GM19240 (cell line): ENCODE results near the gene CNTN4.

Experiments used
- DNase-seq: peaks from one replicate; pipeline ENCODE4 v3.0.0; 2011; ENCODE audit warnings: low spot score; ENCODE audit not compliant: insufficient read length

The CNTN4 gene

DNA sequence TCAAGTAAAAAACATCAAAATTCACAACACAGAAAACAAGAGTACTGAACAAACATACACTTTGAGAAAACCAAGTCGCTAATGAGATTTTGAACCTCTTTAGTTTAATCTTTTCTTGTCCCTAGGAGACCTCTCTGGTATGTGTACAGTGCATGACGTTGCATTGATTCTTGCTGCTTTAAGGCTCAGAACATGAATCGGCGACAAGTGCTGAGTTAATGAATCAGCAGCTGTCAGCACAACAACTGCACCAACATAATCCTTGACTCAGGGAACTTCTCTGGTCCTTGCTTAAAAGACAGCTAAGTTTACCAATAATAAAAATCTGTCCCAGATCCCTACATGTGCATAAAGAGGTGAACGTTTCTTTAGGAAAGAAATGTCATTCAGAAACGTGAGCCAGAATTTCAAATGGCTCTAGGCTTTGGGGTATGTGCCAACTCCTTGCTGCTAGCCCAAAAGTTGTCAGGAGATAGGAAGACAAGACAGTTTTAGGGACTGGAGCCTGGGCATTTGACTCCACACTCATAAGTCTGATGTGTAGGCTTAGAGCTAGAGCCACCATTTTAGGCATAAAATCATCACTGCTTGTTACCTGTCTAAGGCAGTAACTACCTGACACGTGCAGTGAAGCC lies 924.6 kb downstream of the CNTN4 start:
- DNase-seq = no peak

- DNase-seq = peak; percentile 17
These were observed 929.4 kb downstream of the CNTN4 start for GRCh38 chr3:3027976-3028567.

DNA sequence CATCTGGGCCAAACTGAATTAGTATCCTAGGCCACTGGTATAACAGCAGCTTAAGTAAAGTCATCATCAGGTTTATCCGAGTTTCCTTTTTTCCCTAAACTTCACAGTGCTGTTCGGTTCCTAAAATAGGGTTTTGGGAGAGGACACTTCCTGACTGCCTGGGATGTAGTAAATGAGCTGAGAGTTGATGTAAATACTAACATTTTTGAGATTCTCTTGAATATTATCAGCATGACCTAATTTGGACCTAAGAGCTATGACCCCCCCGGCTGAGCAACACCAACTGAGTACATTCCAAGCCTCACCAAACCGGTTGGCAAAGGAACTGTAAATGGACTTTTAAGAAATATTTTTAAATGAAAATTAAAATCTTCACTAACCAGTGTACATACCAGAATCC lies 932.7 kb downstream of the CNTN4 start:
- DNase-seq = no peak

DNA sequence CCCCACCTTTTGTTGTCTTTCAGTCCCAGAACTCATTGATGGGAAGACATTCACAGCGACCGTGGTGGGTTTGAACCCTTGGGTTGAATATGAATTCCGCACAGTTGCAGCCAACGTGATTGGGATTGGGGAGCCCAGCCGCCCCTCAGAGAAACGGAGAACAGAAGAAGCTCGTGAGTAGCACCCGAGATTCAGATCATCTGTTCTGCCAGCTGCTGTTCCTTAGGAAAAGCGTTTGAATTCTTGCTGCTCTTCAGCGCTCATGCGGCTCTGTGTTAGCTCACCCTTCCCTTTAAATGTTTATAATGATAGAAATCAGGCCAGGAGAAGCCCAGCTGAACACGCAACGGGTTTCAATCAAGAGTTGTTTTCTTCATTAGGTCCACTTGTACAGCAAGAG lies 938.5 kb downstream of the CNTN4 start:
- no peak for DNase-seq

DNA sequence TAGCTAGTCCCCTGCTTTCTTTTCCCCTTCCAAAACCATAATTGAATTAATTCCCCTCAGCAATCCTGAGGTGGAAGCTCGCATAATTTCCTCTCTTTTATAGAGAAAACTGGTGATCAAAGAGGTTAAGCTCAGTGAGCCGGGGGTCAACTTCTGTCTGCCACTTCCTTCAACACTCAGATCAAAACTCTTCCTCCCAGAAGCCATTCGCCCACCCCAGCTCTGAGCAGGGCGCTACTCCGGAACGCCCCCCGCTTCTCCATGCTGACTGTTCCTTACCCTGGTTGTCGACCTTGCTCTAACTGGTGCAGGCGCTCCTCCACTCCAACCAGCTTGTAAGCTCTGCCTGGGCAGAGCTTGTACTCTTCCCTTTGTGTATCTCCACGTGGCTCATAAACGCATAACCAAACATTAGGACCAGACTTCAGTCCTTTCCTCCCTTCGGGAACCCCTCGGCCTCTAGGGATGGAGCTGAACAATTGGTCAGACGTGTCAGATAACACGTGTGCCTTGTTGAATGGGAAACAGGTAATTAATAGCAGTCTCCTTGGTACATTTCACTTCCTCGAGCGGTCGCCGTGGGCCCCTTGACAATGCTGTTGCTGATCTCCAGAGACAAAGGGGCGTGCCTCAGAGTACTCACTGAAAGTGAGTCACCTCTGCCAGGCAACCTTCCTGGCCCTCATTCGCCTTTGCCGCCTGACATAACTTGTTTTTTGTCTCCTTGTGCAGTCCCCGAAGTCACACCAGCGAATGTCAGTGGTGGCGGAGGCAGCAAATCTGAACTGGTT lies 939.7 kb downstream of the CNTN4 start:
- no peak for DNase-seq

GRCh38 chr3:3053974-3054373 lies 955.3 kb downstream of the CNTN4 start:
- no peak for DNase-seq

- DNase-seq = no peak
These were observed 961.0 kb downstream of the CNTN4 start for GRCh38 chr3:3059645-3060044.

GRCh38 chr3:3064297-3064696 lies 965.6 kb downstream of the CNTN4 start:
- no peak for DNase-seq

DNA sequence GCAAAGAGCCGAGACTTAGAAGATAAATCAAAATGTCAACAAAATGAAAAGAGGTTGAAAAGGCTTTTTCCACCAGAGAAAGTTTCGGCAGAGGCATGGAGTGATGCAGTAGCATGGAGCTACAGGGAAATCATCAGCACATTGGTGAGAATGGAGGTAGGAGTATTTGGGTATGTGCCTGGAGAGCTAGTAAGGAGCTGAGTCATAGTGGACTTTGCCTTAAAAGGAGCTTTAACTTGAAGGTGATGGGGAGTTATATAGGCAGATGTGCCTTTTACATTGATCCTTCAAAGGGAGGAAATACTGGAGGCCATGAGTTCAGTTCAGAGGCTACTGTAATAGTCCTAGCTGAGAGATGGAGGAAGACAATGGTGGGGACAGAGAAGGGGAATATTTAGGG lies 967.2 kb downstream of the CNTN4 start:
- DNase-seq = no peak

DNA sequence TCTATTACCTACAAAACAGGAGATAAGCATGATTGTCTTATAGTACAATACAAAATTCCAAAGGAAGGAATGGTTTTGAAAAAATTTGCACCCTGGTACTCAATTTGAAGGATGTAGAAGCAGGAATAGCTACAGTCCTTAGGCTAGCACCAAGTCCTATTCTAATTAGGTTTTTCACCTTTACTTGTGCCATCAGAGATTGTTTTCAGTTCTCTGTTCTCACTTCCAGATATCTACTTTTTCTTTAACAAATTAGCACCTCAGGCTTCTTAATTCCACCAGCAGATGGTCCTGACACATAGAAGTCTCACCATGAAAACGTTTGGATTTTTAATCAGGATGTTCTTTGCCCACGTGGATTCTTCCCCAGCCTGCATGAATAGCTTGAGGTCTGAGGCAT lies 967.7 kb downstream of the CNTN4 start:
- no peak for DNase-seq

GRCh38 chr3:3066910-3067309 lies 968.2 kb downstream of the CNTN4 start:
- no peak for DNase-seq

GRCh38 chr3:3068358-3068881 lies 969.8 kb downstream of the CNTN4 start:
- no peak for DNase-seq

- no peak for DNase-seq
These were observed 971.1 kb downstream of the CNTN4 start for GRCh38 chr3:3069723-3070122.

DNA sequence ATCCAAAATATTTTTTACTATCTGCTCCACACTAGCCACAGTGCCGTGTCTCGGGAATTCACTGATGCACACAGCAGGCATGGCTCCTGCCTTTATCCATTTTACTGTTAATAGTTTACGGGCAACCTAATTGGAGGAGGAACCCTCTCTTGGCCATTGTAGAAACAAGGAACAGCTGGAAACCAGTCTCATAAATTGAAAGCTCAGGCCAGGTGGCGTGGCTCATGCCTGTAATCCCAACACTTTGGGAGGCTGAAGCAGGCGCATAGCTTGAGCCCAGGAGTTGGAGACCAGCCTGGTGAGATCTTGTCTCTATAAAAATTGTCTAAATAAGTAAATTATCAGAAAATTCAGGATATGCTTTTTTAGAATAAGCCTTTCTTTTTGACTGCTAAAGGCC lies 972.5 kb downstream of the CNTN4 start:
- DNase-seq = no peak

GRCh38 chr3:3074551-3075257 lies 976.0 kb downstream of the CNTN4 start:
- no peak for DNase-seq

DNA sequence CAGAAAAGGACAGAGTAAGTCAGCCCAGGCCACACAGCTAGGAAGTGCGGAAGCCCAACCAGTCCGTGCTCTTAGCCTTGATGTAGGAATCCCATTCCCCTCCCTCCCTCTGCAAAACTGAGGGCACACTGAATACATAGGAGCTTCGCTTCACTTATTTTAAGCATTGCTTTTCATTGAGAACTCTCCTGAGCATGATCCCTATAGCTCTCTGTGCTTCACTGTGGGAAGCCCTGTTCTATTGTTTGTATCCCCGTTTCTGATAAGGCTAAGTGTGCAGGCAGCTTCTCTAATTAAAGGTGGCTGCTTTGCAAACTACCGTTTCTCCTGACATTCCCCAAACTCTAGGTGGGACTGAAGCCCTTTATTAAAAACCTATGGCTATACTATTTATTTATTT lies 981.6 kb downstream of the CNTN4 start:
- no peak for DNase-seq

DNA sequence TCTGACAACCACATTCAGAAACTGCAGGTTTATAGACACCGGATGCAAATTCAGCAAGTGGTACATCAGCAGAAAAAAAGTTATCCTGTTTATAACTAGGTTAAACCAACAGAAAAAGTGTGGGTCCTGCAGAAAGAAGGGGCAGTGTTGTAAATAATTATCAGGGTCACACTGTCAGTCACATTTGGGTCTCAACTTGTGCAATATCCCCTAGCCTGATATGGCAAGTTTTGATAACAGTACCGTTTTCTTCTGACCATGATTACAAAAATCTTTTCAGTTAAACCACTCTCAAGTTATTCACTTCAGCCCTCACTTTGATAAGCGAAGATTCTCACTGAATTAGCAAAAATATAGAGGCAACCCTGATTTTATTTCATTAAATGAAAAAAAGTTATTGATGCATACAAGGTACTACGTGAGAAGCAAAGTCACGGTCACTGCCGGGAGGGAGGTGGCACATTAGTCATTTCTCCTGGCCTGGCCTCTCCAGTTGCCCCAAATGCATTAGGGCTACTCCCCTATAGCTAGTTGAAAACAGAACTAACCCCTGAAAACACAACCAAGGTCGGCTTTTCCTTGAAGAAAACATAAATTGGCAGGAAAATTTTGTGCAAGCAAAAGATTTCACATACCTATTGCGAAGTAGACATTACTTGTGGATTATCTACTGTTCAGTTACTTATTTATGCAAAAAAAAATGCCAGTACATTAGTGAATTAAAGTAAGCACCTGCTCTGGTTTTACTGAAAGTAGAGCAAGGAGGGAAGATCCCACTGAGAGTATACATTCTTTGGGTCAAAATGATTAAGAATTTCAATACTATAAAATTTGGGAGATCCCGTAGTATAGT lies 982.9 kb downstream of the CNTN4 start:
- DNase-seq = no peak

DNA sequence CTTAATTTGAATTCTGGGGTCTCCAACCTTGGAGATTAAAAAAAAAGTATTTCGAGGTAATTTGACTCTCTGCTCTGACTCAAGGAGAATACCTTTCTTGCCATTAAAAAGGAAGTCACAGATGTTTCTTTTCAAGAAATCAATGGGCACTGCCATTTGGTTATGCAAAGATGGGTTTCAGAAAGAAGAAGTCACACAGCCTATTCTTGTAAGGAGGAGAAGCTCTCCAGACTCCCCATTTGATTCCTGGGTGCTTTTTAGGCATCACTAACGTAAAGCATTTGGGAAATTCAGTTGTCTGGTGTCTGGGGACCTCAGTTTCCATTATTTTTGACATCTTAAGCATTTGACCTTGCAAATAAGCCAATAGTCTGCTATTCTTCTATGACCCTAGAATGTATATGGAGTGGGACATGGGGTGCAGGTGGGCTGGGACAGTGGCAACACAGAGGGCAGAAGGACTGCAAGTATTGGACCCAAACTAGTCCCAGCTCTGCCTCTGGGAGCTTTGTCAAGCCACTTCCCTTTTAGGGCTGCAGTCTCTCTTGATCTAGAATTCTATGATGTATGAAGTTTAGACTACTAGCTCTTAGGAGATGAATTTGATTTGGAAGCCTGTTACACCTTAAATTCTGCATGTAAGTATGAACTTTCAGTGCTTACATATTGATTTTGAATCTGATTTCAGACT lies 983.7 kb downstream of the CNTN4 start:
- DNase-seq = no peak

DNA sequence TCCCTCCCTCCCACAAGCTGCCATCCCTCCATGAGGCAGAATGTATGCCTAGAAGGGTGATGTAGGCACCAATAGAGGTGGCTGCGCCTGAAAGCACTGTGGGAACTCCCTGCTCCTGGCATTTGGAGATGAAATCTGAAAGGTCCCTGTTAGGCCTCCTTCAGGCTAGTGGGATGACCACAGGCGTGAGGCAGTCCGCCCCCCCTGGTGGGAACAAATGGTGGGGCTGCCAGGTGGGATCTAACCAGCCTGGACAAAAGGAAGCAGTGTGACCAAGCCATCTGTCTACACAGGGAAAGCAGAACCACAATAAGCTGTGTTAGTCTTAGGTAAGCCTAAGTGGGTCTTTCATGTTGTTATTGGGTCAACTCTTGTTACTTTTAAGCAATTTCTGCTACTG lies 986.2 kb downstream of the CNTN4 start:
- no peak for DNase-seq

DNA sequence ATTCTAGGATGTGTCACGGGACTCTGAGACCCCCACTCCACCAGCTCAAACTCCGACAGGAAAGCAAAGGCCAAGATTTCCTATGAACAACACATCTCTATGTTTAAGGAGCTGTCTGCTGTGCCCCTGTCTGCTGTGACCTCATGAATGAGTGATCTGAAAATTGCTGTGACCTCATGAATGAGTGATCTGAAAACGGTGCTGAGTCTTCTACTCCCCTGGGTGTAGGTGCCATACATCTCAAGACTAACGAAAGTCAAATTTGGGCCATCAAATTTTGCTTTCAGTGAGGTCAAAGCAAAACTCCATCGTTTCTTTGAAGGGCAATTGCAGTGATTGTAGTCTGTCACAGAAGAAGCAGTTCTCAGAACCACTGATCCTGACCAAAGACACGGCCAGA lies 987.1 kb downstream of the CNTN4 start:
- DNase-seq = no peak
